Left lung (tissue), 10 donors: Measurements from ENCODE around the gene SLC4A7. TPM values are rescaled to one million over a fixed set of nuclear protein-coding genes. Genes with fewer than 3 reads are reported as not detected.
"Not testable (repeated sequence)": the region's sequence is repeated elsewhere in the genome, so short reads cannot be mapped to it uniquely, and the experiment has no call there.

Experiments
- ATAC-seq: fragments of 200-7000 bp; cut with Tn5 transposase; one replicate; pipeline ENCODE4 v1.9.1; 2020; ENCODE audit warnings: moderate library complexity
- DNase-seq, 4 donors: peaks; one replicate each; pipeline ENCODE4 v3.0.0-alpha.2; 2013 to 2020
- H3K27ac ChIP-seq, 2 donors: fragments of 200-600 bp; sonication (generic) in 1 of 2; one replicate each; pipeline versions ENCODE4 v1.5.0 to v1.8.0; 2020 to 2021
- H3K27me3 ChIP-seq, 2 donors: fragments of 200-600 bp; sonication (generic) in 1 of 2; one replicate each; pipeline versions ENCODE4 v1.5.0 to v1.8.0; 2020 to 2021
- H3K36me3 ChIP-seq, 2 donors: fragments of 200-600 bp; sonication (generic) in 1 of 2; one replicate each; pipeline versions ENCODE4 v1.5.0 to v1.8.0; 2020 to 2021
- H3K4me1 ChIP-seq, 2 donors: fragments of 200-600 bp; one replicate each; pipeline ENCODE4 v1.8.0; 2021
- H3K4me3 ChIP-seq, 2 donors: fragments of 200-600 bp; sonication (generic) in 1 of 2; one replicate each; pipeline versions ENCODE4 v1.5.0 to v1.8.0; 2020 to 2021; ENCODE audit warnings: mild to moderate bottlenecking in 1 of 2
- H3K9me3 ChIP-seq, 2 donors: fragments of 200-600 bp; sonication (generic) in 1 of 2; one replicate each; pipeline versions ENCODE4 v1.5.0 to v1.8.0; 2020 to 2021
- CTCF ChIP-seq, 2 donors: fragments of 200-600 bp; sonication (generic) in 1 of 2; IDR thresholded peaks; one replicate each; pipeline versions ENCODE4 v1.5.0 to v1.8.0; 2021; ENCODE audit warnings: antibody characterized with exemption in 2 of 2
- intact Hi-C, 2 donors: fragments of 100-400 bp; cut with DNase I; formaldehyde crosslinking; loops; one replicate each; pipeline versions ENCODE4 v1.11.2 to v1.14.2; 2022
- polyA plus RNA-seq, 6 donors: library from polyadenylated mRNA; unstranded; fragments of 120-200 nt; gene quantifications; one replicate each; pipeline ENCODE4 v1.2.1, GENCODE V29; 2013; ENCODE audit not compliant: insufficient read length in 6 of 6
- total RNA-seq, 2 donors: library from RNA; stranded (reverse); fragmentation: NEBNext Ultra II Directional; extraction: Animal tissue kit (Norgen Biotek cat#: 25700); gene quantifications; one replicate each; pipeline ENCODE4 v1.2.1, GENCODE V29; 2021
- donor health status: DM: no; HTN: yes; CAD: no.
- donor health status: DM: no; HTN: no; CAD: no.

Gene SLC4A7
- total and polyA plus RNA-seq, 8 donors, result 14.8 to 45.7 (median 35.9) TPM

- H3K36me3 ChIP-seq, result peaks cover 0 to 3% of the 10 kb centered on the region in 2 donors
- ATAC-seq, result no peak
- no peaks in the 10 kb centered on the region for H3K27me3 ChIP-seq
- H3K9me3 ChIP-seq, result no peaks in the 10 kb centered on the region
- H3K27ac ChIP-seq, result no peak overlapping the region
- H3K4me3 ChIP-seq, result no peak overlapping the region
- TF ChIP-seq CTCF (IDR thresholded peaks at IDR 0.05), result no peak
- intact Hi-C loops, result no loop called here
- no peaks in the 10 kb centered on the region for H3K4me1 ChIP-seq
- DNase-seq, result no peak
Measured at GRCh38 chr3:27451842-27452241, 32.3 kb downstream of the SLC4A7 start.

GRCh38 chr3:27451251-27451650, 32.9 kb downstream of the SLC4A7 start:
- ATAC-seq, result no peak
- H3K27me3 ChIP-seq, result no peaks in the 10 kb centered on the region

GRCh38 chr3:27449530-27450150, 34.5 kb downstream of the SLC4A7 start:
- TF ChIP-seq CTCF (IDR thresholded peaks at IDR 0.05), result no peak
- Histone ChIP-seq H3K4me1 (no peaks in the 10 kb centered on the region), H3K27ac (no peak overlapping the region), H3K9me3 (no peaks in the 10 kb centered on the region), H3K27me3 (no peaks in the 10 kb centered on the region), H3K4me3 (no peak overlapping the region), H3K36me3 (peaks cover 0 to 3% of the 10 kb centered on the region in 2 donors)
- DNase-seq (no peak), ATAC-seq (peak; percentile 55)
- intact Hi-C loops, result no loop called here

More at GRCh38 chr3:27451251-27451650, 32.9 kb downstream of the SLC4A7 start:
- Histone ChIP-seq H3K4me3 (no peak overlapping the region), H3K36me3 (peaks cover 0 to 3% of the 10 kb centered on the region in 2 donors), H3K27ac (no peak overlapping the region), H3K4me1 (no peaks in the 10 kb centered on the region), H3K9me3 (no peaks in the 10 kb centered on the region)
- intact Hi-C loops, result no loop called here
- no peak for DNase-seq
- no peak for TF ChIP-seq CTCF (IDR thresholded peaks at IDR 0.05)

GRCh38 chr3:27442995-27443394, 41.2 kb downstream of the SLC4A7 start:
- H3K27me3 ChIP-seq, ATAC-seq, H3K4me1 ChIP-seq, H3K4me3 ChIP-seq, DNase-seq, intact Hi-C loops, H3K27ac ChIP-seq: not testable (repeated sequence)
- Histone ChIP-seq H3K36me3 (peaks cover 0 to 33% of the 10 kb centered on the region in 2 donors), H3K9me3 (peaks cover 0 to 19% of the 10 kb centered on the region in 2 donors)

- intact Hi-C loops, DNase-seq, H3K4me3 ChIP-seq, ATAC-seq, H3K4me1 ChIP-seq, H3K27me3 ChIP-seq, H3K27ac ChIP-seq: not testable (repeated sequence)
- Histone ChIP-seq H3K36me3 (peaks cover 0 to 68% of the 10 kb centered on the region in 2 donors), H3K9me3 (peaks cover 0 to 19% of the 10 kb centered on the region in 2 donors)
Measured at GRCh38 chr3:27438352-27438751, 45.8 kb downstream of the SLC4A7 start.

- peaks cover 0 to 59% of the 10 kb centered on the region in 2 donors for H3K36me3 ChIP-seq
- peak; percentile 97 for ATAC-seq
Measured at GRCh38 chr3:27431116-27431515, 53.1 kb downstream of the SLC4A7 start.

More at GRCh38 chr3:27431116-27431515, 53.1 kb downstream of the SLC4A7 start:
- Histone ChIP-seq H3K27me3 (no peaks in the 10 kb centered on the region), H3K27ac (no peak overlapping the region), H3K9me3 (no peaks in the 10 kb centered on the region), H3K4me3 (no peak overlapping the region), H3K4me1 (no peaks in the 10 kb centered on the region)
- intact Hi-C loops, result no loop called here
- no peak for TF ChIP-seq CTCF (IDR thresholded peaks at IDR 0.05)
- DNase-seq, result peak in 3 of 4 donors; percentile 24 to 35 (median 25)
